Neural cell (in vitro differentiated cells): ENCODE measurements around the gene ABCC5. TPM values are rescaled to one million over a fixed set of nuclear protein-coding genes. Genes with fewer than 3 reads are reported as not detected.

Source experiments
- H2AFZ ChIP-seq: fragments of 200-600, 300-800 bp; sonication (generic), shearing (Covaris generic); 2 replicates; pipeline ENCODE4 v1.6.0; 2014; ENCODE audit warnings: low read depth, mild to moderate bottlenecking, antibody characterized with exemption, low read length, moderate library complexity
- H3F3A ChIP-seq: fragments of 200-600 bp; shearing (Covaris generic); 2 replicates; pipeline ENCODE4 v1.6.1; 2016; ENCODE audit warnings: mild to moderate bottlenecking, moderate library complexity, mixed read lengths, antibody characterized with exemption, low read length; ENCODE audit not compliant: insufficient read depth, poor library complexity, severe bottlenecking
- H3K27ac ChIP-seq: fragments of 200-600, 300-800 bp; sonication (generic), shearing (Covaris generic); 2 replicates; pipeline ENCODE4 v1.5.1; 2014; ENCODE audit warnings: mild to moderate bottlenecking, low read length, moderate library complexity
- H3K27me3 ChIP-seq: fragments of 300-800, 200-600 bp; sonication (generic), shearing (Covaris generic); 2 replicates; pipeline ENCODE4 v1.6.0; 2014; ENCODE audit warnings: mild to moderate bottlenecking, low read depth, low read length, moderate library complexity; ENCODE audit not compliant: insufficient read depth
- H3K36me3 ChIP-seq: fragments of 300-800, 200-600 bp; sonication (generic), shearing (Covaris generic); 2 replicates; pipeline ENCODE4 v1.5.1; 2014; ENCODE audit warnings: mild to moderate bottlenecking, antibody characterized with exemption, low read length, moderate library complexity; ENCODE audit not compliant: insufficient read depth
- H3K4me2 ChIP-seq: fragments of 300-800, 200-600 bp; sonication (generic), shearing (Covaris generic); 2 replicates; pipeline ENCODE4 v1.6.0; 2014; ENCODE audit warnings: mild to moderate bottlenecking, low read length
- H3K4me3 ChIP-seq: fragments of 300-800, 200-600 bp; sonication (generic), shearing (Covaris generic); 2 replicates; pipeline ENCODE4 v1.5.1; 2014; ENCODE audit warnings: mild to moderate bottlenecking, low read length, moderate library complexity
- H3K79me2 ChIP-seq: fragments of 200-600 bp; shearing (Covaris generic); replicated peaks from 2 replicates; pipeline ENCODE4 v1.6.0; 2014; ENCODE audit warnings: mild to moderate bottlenecking, low read length, moderate library complexity; ENCODE audit not compliant: insufficient read depth
- H3K9ac ChIP-seq: fragments of 300-800, 200-600 bp; sonication (generic), shearing (Covaris generic); 2 replicates; pipeline ENCODE4 v1.6.1; 2016; ENCODE audit warnings: mild to moderate bottlenecking, low read length, mixed read lengths
- H3K9me2 ChIP-seq: fragments of 200-600 bp; shearing (Covaris generic); 2 replicates; pipeline ENCODE4 v1.6.1; 2016; ENCODE audit warnings: mild to moderate bottlenecking, low read length, mixed read lengths; ENCODE audit not compliant: insufficient read depth
- H3K9me3 ChIP-seq: fragments of 200-600, 300-800 bp; sonication (generic), shearing (Covaris generic); 2 replicates; pipeline ENCODE4 v1.6.1; 2016; ENCODE audit warnings: mild to moderate bottlenecking, mixed run types, low read length, moderate library complexity, mixed read lengths
- H4K20me1 ChIP-seq: fragments of 200-600 bp; shearing (Covaris generic); 2 replicates; pipeline ENCODE4 v1.6.1; 2016; ENCODE audit warnings: mild to moderate bottlenecking, mixed run types; ENCODE audit not compliant: insufficient read depth
- EP300 ChIP-seq: fragments of 450-650 bp; conservative IDR thresholded peaks from 2 replicates; pipeline ENCODE4 v1.6.1; 2014; ENCODE audit warnings: antibody characterized with exemption, mild to moderate bottlenecking, moderate library complexity; ENCODE audit not compliant: poor library complexity, severe bottlenecking
- EZH2 ChIP-seq: fragments of 200-600, 300-800 bp; shearing (Covaris generic), sonication (generic); IDR thresholded peaks from 2 replicates; pipeline ENCODE4 v1.6.1; 2014; ENCODE audit warnings: antibody characterized with exemption, low read length, borderline replicate concordance, mild to moderate bottlenecking; ENCODE audit not compliant: insufficient read depth, poor library complexity, severe bottlenecking
- MXI1 ChIP-seq: fragments of 450-650 bp; conservative IDR thresholded peaks from 2 replicates; pipeline ENCODE4 v1.6.1; 2014; ENCODE audit warnings: antibody characterized with exemption, mild to moderate bottlenecking; ENCODE audit not compliant: poor library complexity, severe bottlenecking
- POLR2AphosphoS5 ChIP-seq: IDR thresholded peaks from 2 replicates; pipeline ENCODE4 v1.6.1; 2012
- RAD21 ChIP-seq: fragments of 450-650 bp; conservative IDR thresholded peaks from 2 replicates; pipeline ENCODE4 v1.6.1; 2014; ENCODE audit warnings: antibody characterized with exemption, mild to moderate bottlenecking, moderate library complexity
- SMC3 ChIP-seq: fragments of 450-650 bp; conservative IDR thresholded peaks from 2 replicates; pipeline ENCODE4 v1.6.1; 2014; ENCODE audit warnings: antibody characterized with exemption, mild to moderate bottlenecking, moderate library complexity; ENCODE audit not compliant: poor library complexity
- TAF1 ChIP-seq: IDR thresholded peaks from 2 replicates; pipeline ENCODE4 v1.6.1; 2012; ENCODE audit warnings: low read depth
- polyA minus RNA-seq: library from RNA; depleted of rRNA, polyadenylated mRNA; stranded (reverse); fragments of >200 nt; gene quantifications from 2 replicates; pipeline ENCODE4 v1.2.3, GENCODE V29; 2014
- polyA plus RNA-seq: library from polyadenylated mRNA; depleted of rRNA; stranded (reverse); fragments of >200 nt; gene quantifications from 2 replicates; pipeline ENCODE4 v1.2.3, GENCODE V29; 2014
- TF ChIP-seq, protein P1 (sequence below): fragments of 450-650 bp; IDR thresholded peaks from 2 replicates; pipeline ENCODE4 v1.5.1; 2014; ENCODE audit warnings: antibody characterized with exemption, mild to moderate bottlenecking, moderate library complexity; ENCODE audit not compliant: poor library complexity, severe bottlenecking
- TF ChIP-seq, protein P2 (sequence below): IDR thresholded peaks from 2 replicates; pipeline ENCODE4 v1.6.1; 2012; ENCODE audit warnings: borderline replicate concordance

ABCC5 gene
- 227 and 237 TPM in 2 replicates for polyA plus RNA-seq
- polyA minus RNA-seq = 75.7 and 77.9 TPM in 2 replicates

GRCh38 chr3:184017672-184018423 lies at the start of gene ABCC5:
Gene ABCC5, minus strand, starts transcription at chr3:184017884. Its CDS starts 3,492 bp downstream, at chr3:184014392.
- Histone ChIP-seq H3K9ac (peak within 1 kb of the TSS; percentile 99), H3K27me3 (no peaks in the 10 kb centered on the region), H3K79me2 (peaks cover 31% of the 10 kb centered on the region), H3K27ac (peak within 1 kb of the TSS; percentile 93), H4K20me1 (no peaks in the 10 kb centered on the region), H3K9me2 (no peaks in the 10 kb centered on the region), H3K36me3 (no peaks in the 10 kb centered on the region), H3K9me3 (no peaks in the 10 kb centered on the region), H3F3A (no peaks in the 10 kb centered on the region), H2AFZ (peak within 1 kb of the TSS; percentile 99), H3K4me3 (peak within 1 kb of the TSS; percentile 99), H3K4me2 (peak within 1 kb of the TSS; percentile 77)
- TF ChIP-seq EZH2 = no peak
- TF ChIP-seq, protein P1, sequence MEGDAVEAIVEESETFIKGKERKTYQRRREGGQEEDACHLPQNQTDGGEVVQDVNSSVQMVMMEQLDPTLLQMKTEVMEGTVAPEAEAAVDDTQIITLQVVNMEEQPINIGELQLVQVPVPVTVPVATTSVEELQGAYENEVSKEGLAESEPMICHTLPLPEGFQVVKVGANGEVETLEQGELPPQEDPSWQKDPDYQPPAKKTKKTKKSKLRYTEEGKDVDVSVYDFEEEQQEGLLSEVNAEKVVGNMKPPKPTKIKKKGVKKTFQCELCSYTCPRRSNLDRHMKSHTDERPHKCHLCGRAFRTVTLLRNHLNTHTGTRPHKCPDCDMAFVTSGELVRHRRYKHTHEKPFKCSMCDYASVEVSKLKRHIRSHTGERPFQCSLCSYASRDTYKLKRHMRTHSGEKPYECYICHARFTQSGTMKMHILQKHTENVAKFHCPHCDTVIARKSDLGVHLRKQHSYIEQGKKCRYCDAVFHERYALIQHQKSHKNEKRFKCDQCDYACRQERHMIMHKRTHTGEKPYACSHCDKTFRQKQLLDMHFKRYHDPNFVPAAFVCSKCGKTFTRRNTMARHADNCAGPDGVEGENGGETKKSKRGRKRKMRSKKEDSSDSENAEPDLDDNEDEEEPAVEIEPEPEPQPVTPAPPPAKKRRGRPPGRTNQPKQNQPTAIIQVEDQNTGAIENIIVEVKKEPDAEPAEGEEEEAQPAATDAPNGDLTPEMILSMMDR = peak; percentile 16
- peak; percentile 97 for TF ChIP-seq MXI1
- peak; percentile 93 for TF ChIP-seq POLR2AphosphoS5
- TF ChIP-seq, protein P2, sequence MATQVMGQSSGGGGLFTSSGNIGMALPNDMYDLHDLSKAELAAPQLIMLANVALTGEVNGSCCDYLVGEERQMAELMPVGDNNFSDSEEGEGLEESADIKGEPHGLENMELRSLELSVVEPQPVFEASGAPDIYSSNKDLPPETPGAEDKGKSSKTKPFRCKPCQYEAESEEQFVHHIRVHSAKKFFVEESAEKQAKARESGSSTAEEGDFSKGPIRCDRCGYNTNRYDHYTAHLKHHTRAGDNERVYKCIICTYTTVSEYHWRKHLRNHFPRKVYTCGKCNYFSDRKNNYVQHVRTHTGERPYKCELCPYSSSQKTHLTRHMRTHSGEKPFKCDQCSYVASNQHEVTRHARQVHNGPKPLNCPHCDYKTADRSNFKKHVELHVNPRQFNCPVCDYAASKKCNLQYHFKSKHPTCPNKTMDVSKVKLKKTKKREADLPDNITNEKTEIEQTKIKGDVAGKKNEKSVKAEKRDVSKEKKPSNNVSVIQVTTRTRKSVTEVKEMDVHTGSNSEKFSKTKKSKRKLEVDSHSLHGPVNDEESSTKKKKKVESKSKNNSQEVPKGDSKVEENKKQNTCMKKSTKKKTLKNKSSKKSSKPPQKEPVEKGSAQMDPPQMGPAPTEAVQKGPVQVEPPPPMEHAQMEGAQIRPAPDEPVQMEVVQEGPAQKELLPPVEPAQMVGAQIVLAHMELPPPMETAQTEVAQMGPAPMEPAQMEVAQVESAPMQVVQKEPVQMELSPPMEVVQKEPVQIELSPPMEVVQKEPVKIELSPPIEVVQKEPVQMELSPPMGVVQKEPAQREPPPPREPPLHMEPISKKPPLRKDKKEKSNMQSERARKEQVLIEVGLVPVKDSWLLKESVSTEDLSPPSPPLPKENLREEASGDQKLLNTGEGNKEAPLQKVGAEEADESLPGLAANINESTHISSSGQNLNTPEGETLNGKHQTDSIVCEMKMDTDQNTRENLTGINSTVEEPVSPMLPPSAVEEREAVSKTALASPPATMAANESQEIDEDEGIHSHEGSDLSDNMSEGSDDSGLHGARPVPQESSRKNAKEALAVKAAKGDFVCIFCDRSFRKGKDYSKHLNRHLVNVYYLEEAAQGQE = peak; percentile 94
- TF ChIP-seq EP300 = peak; percentile 8
- peak; percentile 54 for TF ChIP-seq RAD21
- TF ChIP-seq TAF1 = no peak
- TF ChIP-seq SMC3 = peak; percentile 70

DNA sequence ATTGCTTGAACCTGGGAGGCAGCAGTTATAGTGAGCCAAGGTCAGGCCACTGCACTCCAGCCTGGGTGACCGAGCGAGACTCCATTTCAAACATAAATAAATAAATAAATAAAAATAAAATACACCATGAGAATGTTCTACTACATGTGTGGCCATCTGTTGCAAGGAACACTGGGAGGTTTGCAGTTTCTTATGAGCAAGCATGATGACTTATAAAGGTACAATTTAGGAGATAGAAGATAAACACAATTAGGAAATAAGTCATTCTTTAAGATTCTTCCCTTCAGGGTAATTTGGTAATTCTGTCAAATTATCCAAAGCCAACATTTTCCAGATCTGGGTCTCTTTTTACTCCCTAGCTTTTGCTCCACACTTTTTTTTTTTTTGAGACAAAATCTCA lies 48.5 kb upstream of the ABCC5 start:
- peaks cover 3% of the 10 kb centered on the region for H3K9me3 ChIP-seq
- no peak overlapping the region for H3K4me2 ChIP-seq
- H3K79me2 ChIP-seq = no peaks in the 10 kb centered on the region
- no peaks in the 10 kb centered on the region for H4K20me1 ChIP-seq
- no peaks in the 10 kb centered on the region for H3K9me2 ChIP-seq
- H3K4me3 ChIP-seq = no peak overlapping the region
- no peak overlapping the region for H2AFZ ChIP-seq
- H3K9ac ChIP-seq = no peak overlapping the region
- H3F3A ChIP-seq = no peaks in the 10 kb centered on the region
- no peaks in the 10 kb centered on the region for H3K36me3 ChIP-seq
- no peak for TF ChIP-seq TAF1
- no peak for TF ChIP-seq EZH2
- TF ChIP-seq POLR2AphosphoS5 = no peak
- TF ChIP-seq, protein P1 = no peak
- TF ChIP-seq RAD21 = no peak
- no peak for TF ChIP-seq MXI1
- no peak for TF ChIP-seq SMC3
- TF ChIP-seq, protein P2 = no peak
- TF ChIP-seq EP300 = no peak
- no peak overlapping the region for H3K27ac ChIP-seq
- no peaks in the 10 kb centered on the region for H3K27me3 ChIP-seq
